Activated CD4-positive, alpha-beta T cell treated with anti-CD3 and anti-CD28 coated beads, Interleukin-2, Interleukin-6, amounts not matched to agents 100 ng/mL and 50 ng/mL, durations not matched to agents 16 hours and 8 hours (primary cell): ENCODE data around the gene MUTYH.

Source experiments
- DNase-seq: peaks from one replicate; pipeline ENCODE4 v3.0.0-alpha.2; 2020

Gene MUTYH

DNA sequence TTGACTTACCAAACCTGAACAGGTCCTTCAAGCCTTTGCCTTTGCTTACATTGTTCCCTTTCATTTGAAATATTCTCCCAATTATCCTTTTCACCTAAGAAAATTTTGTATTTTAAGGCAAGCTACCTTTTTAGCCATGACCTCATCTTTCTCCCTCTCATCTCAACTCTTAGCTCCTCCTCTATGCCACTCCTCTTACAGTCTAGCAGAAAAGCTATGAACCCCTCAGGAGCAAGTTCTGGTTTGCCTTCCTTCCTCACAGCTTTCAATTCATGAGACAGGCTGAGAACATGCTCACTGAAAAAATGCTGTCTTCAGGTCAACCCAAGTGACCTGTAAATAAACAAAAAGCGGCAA lies 8.3 kb upstream of the MUTYH start:
- DNase-seq = no peak

GRCh38 chr1:45348020-45348419 lies 7.8 kb upstream of the MUTYH start:
- DNase-seq = no peak

DNA sequence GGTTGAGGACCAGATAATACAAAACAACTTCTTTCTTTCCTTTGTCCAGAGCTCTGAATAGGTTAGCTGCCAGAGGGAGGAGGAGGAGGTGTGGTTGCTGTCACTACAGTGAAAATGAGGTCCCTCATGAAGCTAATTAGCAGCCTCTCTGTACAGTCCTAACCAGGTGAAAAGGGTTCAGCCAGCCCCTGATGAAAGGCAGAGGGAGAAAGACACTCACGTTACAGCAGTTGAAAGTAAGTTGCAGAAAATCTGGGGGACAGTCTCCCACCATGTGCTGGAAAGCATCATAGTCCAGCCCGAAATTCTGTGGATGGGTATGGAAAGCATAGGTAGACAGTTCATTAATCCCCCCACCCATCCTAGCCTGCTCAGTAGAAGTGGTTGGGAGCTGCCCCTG lies 6.2 kb upstream of the MUTYH start:
- no peak for DNase-seq

DNA sequence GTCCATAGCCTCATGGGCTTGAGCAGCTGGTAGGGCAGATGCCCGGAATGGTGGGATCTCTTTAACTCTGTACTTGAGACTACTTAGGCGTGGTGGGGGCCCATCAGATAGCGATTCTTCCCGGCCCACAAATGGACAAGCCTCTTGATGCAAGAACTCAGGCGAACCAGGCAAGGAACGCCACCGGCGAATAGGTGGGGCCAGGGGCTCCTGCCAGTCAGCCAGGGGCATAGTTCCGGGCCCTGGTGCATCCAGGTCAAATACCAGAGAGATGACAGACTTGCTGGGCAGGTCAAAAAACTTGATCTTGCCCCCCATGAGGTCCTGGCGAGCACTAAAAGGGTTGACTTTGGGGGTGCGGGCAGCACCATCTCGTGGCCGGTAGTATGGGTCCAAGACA lies 4.8 kb upstream of the MUTYH start:
- no peak for DNase-seq

GRCh38 chr1:45344499-45344898 lies 4.3 kb upstream of the MUTYH start:
- no peak for DNase-seq

GRCh38 chr1:45340816-45341466 lies 701 bp upstream of the MUTYH start:
- DNase-seq = peak; percentile 52

DNA sequence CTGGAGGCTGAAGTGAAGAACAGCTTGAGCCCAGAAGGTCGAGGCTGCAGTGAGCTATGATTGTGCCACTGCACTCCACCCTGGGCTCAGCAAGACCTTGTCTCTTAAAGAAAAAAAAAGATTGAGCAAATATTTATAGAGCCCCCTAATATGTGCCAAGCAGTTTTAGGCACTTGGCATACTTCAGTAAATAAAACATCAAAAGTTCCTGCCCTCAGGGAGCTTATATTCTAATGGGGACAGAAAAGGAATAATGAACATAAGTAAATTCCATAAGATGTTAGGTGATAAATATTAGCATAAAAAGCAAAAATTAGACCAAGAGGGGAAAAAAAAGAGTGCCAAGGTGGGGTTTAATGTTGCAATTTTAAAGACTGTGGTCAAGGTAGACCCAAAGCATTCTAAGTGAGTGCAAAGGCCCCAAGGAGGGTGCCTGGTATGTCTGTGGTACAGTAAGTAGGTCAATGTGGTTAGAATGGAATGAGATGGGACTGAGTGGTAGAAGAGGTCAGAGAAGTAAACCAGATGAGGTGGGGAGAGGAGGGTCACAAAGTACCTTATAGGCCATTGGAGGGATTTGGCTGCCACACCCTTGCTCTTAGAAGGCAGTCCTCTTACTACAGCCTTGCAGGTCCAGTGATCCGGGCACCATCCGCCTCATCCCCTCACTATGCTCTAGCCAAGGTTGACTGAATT lies 2.5 kb downstream of the MUTYH start:
- DNase-seq = no peak

DNA sequence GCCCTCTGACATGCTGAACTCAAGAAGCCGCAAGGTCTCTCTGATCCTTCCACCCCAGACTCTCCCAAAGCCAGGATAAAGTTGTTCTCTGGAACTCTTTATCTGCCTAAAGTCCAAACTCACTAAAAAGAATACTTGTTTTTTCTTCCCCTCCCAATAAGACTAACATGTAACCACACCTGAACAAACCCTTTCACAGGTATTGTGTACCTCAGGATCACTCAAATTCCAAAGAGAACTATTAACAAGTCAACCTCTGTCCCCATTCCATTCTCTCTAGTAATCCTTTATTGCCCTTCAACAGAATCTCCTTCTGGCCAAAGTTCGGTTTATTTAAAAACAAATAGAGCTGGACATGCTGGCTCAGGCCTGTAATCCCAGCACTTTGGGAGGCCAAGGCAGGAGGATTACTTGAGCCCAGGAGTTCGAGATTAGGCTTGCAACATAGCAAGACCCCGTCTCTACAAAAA lies 4.3 kb downstream of the MUTYH start:
- no peak for DNase-seq

- no peak for DNase-seq
Observed at GRCh38 chr1:45334308-45335245, 5.7 kb downstream of the MUTYH start.

DNA sequence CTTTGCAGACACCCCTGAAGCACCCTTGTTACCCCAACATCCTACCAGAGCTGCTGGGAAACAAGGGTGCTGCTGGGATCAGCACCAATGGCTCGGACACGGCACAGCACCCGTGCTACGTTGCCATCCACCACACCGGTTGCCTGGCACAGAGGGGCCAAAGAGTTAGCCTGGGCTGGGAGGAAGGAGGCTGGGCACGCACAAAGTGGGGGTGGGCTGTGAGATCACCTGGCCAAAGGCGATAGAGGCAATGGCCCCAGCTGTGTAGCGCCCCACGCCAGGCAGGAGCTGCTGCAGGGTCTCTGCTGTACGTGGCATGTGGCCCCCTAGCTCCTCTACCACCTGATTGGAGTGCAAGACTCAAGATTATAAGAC lies 7.9 kb downstream of the MUTYH start:
- DNase-seq = no peak

GRCh38 chr1:45331436-45332345 lies 8.5 kb downstream of the MUTYH start:
- no peak for DNase-seq

DNA sequence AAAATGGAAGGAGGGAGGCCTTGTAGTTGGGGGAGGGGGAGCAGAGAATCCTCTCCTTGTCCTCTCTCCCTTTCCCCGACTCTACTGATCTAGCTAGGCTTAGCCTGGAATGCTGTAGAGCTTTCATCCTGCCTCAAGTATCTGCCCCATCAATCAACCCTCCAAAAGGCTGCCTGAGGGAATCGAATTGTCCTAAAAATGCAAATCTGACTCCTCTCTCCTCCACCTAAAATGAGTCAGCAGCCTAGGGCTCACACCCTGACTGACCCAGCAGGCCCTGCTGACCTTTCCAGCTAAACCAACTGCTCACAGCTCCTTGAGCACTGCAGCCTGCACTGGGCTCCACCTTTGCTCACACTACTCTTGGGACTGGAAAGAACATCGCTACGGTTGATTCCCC lies 10.8 kb downstream of the MUTYH start:
- no peak for DNase-seq

- no peak for DNase-seq
Observed at GRCh38 chr1:45328680-45329079, 11.6 kb downstream of the MUTYH start.

GRCh38 chr1:45327644-45328515 lies 12.4 kb downstream of the MUTYH start:
- no peak for DNase-seq

DNA sequence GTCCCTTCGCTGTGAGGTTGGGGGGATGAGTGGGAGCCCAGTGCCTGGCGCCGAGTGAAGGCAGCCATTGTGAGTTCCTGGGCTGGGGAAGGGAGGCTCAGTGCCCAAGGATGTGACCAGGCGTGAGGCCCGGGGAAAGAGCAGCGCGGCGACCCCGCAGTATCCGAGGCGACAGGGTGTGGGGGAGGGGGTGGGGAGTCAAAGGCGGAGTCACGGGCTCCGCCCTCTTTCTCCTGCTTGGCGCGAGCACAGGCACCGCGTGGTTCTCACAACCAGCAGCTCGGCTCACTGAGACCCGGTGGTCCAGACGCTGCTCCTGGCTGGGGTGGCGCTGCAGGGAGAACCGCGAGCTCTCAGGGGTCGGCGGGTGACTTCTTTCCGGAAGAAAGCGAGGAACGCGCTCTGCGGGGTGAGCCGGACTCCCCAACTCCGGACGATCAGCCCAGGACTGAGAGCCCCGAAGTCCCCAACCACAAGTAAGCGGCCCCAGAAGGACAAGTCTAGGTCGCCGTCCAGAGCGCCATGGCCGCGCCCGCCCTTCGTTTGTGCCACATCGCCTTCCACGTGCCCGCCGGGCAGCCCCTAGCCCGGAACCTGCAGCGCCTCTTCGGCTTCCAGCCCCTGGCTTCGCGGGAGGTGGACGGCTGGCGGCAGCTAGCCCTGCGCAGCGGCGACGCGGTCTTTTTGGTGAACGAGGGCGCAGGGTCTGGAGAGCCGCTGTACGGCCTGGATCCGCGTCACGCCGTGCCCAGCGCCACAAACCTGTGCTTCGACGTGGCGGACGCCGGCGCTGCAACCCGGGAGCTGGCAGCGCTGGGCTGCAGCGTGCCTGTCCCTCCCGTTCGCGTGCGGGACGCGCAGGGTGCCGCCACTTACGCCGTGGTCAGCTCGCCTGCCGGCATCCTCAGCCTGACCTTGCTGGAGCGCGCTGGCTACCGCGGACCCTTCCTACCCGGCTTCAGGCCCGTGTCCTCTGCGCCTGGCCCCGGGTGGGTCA lies 13.3 kb downstream of the MUTYH start, which contains the start of gene HPDL:
TSS of gene HPDL (plus strand) at position 269 of the 997 bp plus-strand sequence. CDS start at position 523, 254 bp downstream.
- DNase-seq = peak; percentile 87

- DNase-seq = no peak
Observed at GRCh38 chr1:45325851-45326506, 14.3 kb downstream of the MUTYH start.

DNA sequence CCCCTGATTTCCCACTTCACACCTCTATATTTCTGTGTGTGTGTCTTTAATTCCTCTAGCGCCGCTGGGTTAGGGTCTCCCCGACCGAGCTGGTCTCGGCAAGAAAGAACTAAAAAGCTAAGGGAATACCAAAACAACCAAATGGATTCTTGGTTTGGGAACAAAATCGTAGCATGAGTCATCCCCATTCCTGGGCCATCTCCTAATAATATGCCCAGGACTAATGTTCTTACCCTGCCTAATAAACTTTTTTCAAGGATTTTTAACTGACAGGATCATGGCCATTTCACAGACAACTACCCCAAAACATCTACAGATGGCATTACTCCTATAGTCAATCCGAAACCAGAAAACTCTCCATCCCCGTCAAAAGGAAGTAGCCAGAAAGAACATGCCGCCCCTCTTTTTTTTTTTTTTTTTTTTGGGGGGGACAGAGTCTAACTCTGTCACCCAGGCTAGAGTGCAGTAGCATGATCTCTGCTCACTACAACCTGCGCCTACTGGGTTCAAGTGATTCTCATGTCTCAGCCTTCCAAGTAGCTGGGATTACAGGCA lies 17.7 kb downstream of the MUTYH start:
- no peak for DNase-seq

DNA sequence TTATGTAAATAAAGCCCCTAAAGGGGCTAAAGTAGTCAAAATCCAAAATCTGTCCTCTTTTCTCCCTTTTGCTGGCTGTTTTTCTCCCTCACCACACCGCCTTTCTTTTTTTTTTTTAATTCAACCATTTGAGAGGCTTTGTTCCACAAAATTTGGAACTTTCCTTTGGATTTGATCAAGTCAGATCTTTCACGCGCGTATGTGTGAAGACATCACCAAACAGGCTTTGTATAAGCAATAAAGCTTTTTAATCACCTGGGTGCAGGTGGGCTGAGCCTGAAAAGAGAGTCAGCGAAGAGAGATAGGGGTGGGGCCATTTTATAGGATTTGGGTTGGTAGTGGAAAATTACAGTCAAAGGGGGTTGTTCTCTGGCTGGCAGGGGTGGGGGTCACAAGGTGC lies 18.8 kb downstream of the MUTYH start:
- DNase-seq = no peak

- DNase-seq = no peak
Observed at GRCh38 chr1:45319761-45320160, 20.5 kb downstream of the MUTYH start.
